Measurements from ENCODE around the gene RPTOR. TPM values are rescaled to one million over a fixed set of nuclear protein-coding genes. Genes with fewer than 3 reads are reported as not detected.

Gene RPTOR
- total and polyA plus RNA-seq, 2 donors (not counting 3 experiments of a cell fraction or from before 2014, with no cell fraction given): 10.7 to 41.8 TPM

DNA sequence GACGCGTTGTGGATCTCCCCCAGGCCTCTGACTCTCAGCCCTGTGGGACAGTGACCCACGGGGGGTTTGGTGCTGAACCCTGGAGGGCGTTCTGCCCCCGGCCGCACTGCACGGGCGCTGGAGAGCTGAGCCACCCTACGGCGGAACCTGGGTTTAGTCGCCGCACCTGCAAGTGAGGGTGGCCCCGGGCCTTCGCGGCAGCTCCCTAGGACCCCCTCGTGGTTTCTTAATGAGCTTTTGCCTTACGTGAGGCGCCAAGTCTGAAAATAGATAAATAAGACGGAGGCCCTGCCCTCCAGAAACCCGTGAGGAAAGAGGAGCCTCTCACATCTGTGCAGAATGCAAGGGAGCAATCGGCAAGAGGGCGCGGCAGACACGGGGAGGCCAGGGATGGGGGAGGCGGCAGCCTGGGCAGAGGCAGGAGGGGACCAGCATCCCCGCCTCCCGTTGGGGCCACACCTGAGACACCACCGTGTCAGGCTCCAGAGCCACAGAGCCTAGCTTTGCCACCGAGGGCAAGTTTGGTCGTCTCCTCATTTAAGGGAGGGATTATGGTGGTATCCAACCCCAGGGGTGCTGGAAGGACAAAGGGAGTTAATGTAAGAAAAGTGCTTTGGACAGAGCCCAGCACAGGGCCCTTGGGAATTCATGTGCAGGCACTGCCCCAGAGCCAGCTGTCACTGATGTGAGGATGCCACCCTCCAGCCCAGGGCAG is 293.8 kb downstream of the RPTOR start:
- no peak overlapping the region for H3K27ac ChIP-seq (ENCODE audit: insufficient read depth, low read depth, low read length)
- no TSS peak for BruUV-seq (replicated peaks)
- no peaks in the 10 kb centered on the region for H3K27me3 ChIP-seq (ENCODE audit: control insufficient read depth in 2 of 2, insufficient read depth in 2 of 2, low read length in 2 of 2)
- H2AFZ ChIP-seq (ENCODE audit: low read depth, low read length): no peak overlapping the region
- H3K4me1 ChIP-seq (ENCODE audit: control insufficient read depth, extremely low read depth, insufficient read depth, low read length): peaks cover 2% of the 10 kb centered on the region
- no peaks in the 10 kb centered on the region for H3K9me1 ChIP-seq (replicated peaks; ENCODE audit: control insufficient read depth, extremely low read depth, insufficient read depth, low read length)
- ChIA-PET CTCF (interaction anchor here (0.9 kb wide), 1 partner anchor 27 kb away, joined by 3 read pairs; no protein-coding TSS in a partner anchor), POLR2A (no interaction called here)
- H4K20me1 ChIP-seq (replicated peaks; ENCODE audit: control insufficient read depth, extremely low read depth, insufficient read depth, low read length): no peaks in the 10 kb centered on the region
- no peak for DNase-seq (ENCODE audit: low read depth, low spot score)
- H3K4me2 ChIP-seq (ENCODE audit: insufficient read depth, low read length): no peak overlapping the region
- no peaks in the 10 kb centered on the region for H3K36me3 ChIP-seq (ENCODE audit: control insufficient read depth in 2 of 2, extremely low read depth in 1 of 2, insufficient read depth in 2 of 2, low read length in 2 of 2)
- intact Hi-C loops (cut with micrococcal nuclease) (loop anchor here (10.0 kb wide), 1 partner anchor 294 kb away; the partner anchor contains the start of gene RPTOR), dilution Hi-C loops (cut with MboI; ENCODE audit: extremely low pct_ligation_motif_present, low sequenced_read_pairs) (no loop called here)
- no peak for TF ChIP-seq MYC (IDR thresholded peaks at IDR 0.05; ENCODE audit: low read depth, low read length)
- H3K9ac ChIP-seq (replicated peaks; ENCODE audit: extremely low read depth, insufficient read depth, low read length): no peak overlapping the region
- no peaks in the 10 kb centered on the region for H3K9me3 ChIP-seq (replicated peaks; ENCODE audit: control insufficient read depth, insufficient read depth, low read length)
- no peaks in the 10 kb centered on the region for H3K79me2 ChIP-seq (ENCODE audit: control insufficient read depth, insufficient read depth, low read length)
- FAIRE-seq: no peak
- H3K4me3 ChIP-seq (replicated peaks in 1 of 3; ENCODE audit: insufficient read depth in 1 of 3, low read depth in 1 of 3, low read length in 3 of 3): no peak overlapping the region

DNA sequence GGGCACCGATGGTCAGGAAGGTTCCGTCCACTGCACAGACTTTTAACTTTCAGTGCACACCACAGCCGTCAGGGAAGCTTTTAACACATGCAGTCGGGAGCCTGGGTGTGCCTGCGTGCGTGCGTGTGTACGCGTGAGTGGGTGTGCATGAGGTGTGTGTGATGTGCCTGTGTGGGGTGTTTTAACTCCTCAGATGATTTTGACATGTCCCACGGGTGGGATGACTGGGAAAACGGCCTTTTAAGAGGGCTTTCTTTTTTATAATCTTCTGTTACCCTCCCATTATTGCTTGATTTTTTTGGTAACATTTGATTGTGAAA is 294.3 kb downstream of the RPTOR start:
- intact Hi-C loops (cut with micrococcal nuclease): loop anchor here (10.0 kb wide), 1 partner anchor 294 kb away; the partner anchor contains the start of gene RPTOR
- Histone ChIP-seq H3K36me3 (ENCODE audit: control insufficient read depth in 2 of 2, extremely low read depth in 1 of 2, insufficient read depth in 2 of 2, low read length in 2 of 2) (no peaks in the 10 kb centered on the region), H3K9ac (replicated peaks; ENCODE audit: extremely low read depth, insufficient read depth, low read length) (no peak overlapping the region), H3K4me1 (ENCODE audit: control insufficient read depth, extremely low read depth, insufficient read depth, low read length) (no peaks in the 10 kb centered on the region), H3K27me3 (ENCODE audit: control insufficient read depth in 2 of 2, insufficient read depth in 2 of 2, low read length in 2 of 2) (no peaks in the 10 kb centered on the region), H3K79me2 (ENCODE audit: control insufficient read depth, insufficient read depth, low read length) (no peaks in the 10 kb centered on the region), H3K9me1 (replicated peaks; ENCODE audit: control insufficient read depth, extremely low read depth, insufficient read depth, low read length) (no peaks in the 10 kb centered on the region), H4K20me1 (replicated peaks; ENCODE audit: control insufficient read depth, extremely low read depth, insufficient read depth, low read length) (no peaks in the 10 kb centered on the region), H2AFZ (ENCODE audit: low read depth, low read length) (no peak overlapping the region), H3K4me3 (replicated peaks in 1 of 3; ENCODE audit: insufficient read depth in 1 of 3, low read depth in 1 of 3, low read length in 3 of 3) (no peak overlapping the region), H3K9me3 (replicated peaks; ENCODE audit: control insufficient read depth, insufficient read depth, low read length) (no peaks in the 10 kb centered on the region), H3K4me2 (ENCODE audit: insufficient read depth, low read length) (no peak overlapping the region), H3K27ac (ENCODE audit: insufficient read depth, low read depth, low read length) (no peak overlapping the region)
- dilution Hi-C loops (cut with MboI; ENCODE audit: extremely low pct_ligation_motif_present, low sequenced_read_pairs): no loop called here
- BruUV-seq (replicated peaks): no TSS peak
- DNase-seq (ENCODE audit: low read depth, low spot score): no peak
- no peak for FAIRE-seq
- no peak for TF ChIP-seq FOS (IDR thresholded peaks at IDR 0.05; ENCODE audit: borderline replicate concordance, insufficient read depth, low read length)
- no peak for TF ChIP-seq GATA2 (IDR thresholded peaks at IDR 0.05; ENCODE audit: insufficient read depth, insufficient read length, low read depth, low read length)
- no peak for TF ChIP-seq MYC (IDR thresholded peaks at IDR 0.05; ENCODE audit: low read depth, low read length)
- TF ChIP-seq, protein P1, sequence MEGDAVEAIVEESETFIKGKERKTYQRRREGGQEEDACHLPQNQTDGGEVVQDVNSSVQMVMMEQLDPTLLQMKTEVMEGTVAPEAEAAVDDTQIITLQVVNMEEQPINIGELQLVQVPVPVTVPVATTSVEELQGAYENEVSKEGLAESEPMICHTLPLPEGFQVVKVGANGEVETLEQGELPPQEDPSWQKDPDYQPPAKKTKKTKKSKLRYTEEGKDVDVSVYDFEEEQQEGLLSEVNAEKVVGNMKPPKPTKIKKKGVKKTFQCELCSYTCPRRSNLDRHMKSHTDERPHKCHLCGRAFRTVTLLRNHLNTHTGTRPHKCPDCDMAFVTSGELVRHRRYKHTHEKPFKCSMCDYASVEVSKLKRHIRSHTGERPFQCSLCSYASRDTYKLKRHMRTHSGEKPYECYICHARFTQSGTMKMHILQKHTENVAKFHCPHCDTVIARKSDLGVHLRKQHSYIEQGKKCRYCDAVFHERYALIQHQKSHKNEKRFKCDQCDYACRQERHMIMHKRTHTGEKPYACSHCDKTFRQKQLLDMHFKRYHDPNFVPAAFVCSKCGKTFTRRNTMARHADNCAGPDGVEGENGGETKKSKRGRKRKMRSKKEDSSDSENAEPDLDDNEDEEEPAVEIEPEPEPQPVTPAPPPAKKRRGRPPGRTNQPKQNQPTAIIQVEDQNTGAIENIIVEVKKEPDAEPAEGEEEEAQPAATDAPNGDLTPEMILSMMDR (IDR thresholded peaks at IDR 0.05; ENCODE audit: extremely low read depth in 1 of 2, insufficient read depth in 1 of 2, low read depth in 1 of 2, low read length in 2 of 2): no peak
- no peak for TF ChIP-seq POLR2AphosphoS5 (IDR thresholded peaks at IDR 0.05; ENCODE audit: insufficient read depth, low read depth, low read length)
- no peak for TF ChIP-seq JUN (IDR thresholded peaks at IDR 0.05; ENCODE audit: borderline replicate concordance, insufficient read depth, insufficient read length, low read depth)
- TF ChIP-seq EZH2 (IDR thresholded peaks at IDR 0.05; ENCODE audit: borderline replicate concordance, low read depth, low read length, severe bottlenecking): no peak
- TF ChIP-seq, protein P2, sequence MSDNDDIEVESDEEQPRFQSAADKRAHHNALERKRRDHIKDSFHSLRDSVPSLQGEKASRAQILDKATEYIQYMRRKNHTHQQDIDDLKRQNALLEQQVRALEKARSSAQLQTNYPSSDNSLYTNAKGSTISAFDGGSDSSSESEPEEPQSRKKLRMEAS (IDR thresholded peaks at IDR 0.05; ENCODE audit: insufficient read depth, insufficient read length): no peak
- no peak for TF ChIP-seq POLR2A (IDR thresholded peaks at IDR 0.05; ENCODE audit: low read depth, low read length)
- POLR2A ChIA-PET: no interaction called here
- CTCF ChIA-PET: interaction anchor here (0.9 kb wide), 1 partner anchor 27 kb away, joined by 3 read pairs; no protein-coding TSS in a partner anchor

All from endothelial cell of umbilical vein (primary cell).